Activated T-cell treated with anti-CD3 and anti-CD28 coated beads for 1 hour (primary cell): ENCODE measurements around the gene CDKAL1.

Source experiments
- DNase-seq: peaks from one replicate; pipeline ENCODE4 v3.0.0-alpha.2; 2020; ENCODE audit warnings: low read depth

The CDKAL1 gene

GRCh38 chr6:21104288-21104687 is 570.0 kb downstream of the CDKAL1 start:
- no peak for DNase-seq

GRCh38 chr6:21107796-21108195 is 573.5 kb downstream of the CDKAL1 start:
- DNase-seq = no peak

GRCh38 chr6:21109391-21110178 is 575.3 kb downstream of the CDKAL1 start:
- no peak for DNase-seq

DNA sequence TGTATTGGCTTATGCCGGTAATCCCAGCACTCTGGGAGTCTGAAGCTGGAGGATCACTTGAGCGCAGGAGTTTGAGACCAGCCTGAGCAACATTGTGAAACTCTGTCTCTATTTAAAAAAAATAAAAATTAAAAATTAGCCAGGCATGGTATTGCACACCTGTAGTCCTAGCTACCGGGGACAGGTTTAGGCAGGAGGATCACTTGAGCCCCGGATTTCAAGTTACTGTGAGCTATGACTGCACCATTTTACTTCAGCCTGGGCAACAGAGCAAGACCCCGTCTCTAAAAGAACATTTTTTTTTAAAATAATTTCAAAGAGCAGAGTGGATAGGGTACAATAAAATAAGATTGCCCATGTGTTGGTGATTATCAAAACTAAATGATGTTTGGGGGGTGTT is 576.4 kb downstream of the CDKAL1 start:
- no peak for DNase-seq

- no peak for DNase-seq
These were observed 577.0 kb downstream of the CDKAL1 start for GRCh38 chr6:21111093-21111725.

DNA sequence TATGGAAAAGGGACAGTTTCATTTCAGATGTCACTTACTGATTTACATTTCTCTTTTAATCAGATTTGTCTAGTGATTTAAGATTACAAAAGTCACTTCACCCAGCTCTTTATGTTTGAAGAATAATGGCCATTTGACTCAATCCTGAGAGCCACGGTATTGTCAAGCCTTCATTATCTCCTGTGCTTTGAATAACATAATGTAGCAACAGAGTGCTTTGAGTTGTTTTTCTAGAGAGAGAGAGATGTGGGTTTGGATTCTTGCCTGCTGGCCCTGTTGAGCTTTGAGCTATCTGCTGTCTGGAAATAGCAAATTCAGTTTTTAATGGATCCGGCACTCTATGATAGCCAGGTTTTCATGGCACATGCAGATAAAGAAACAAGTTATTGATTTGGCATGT is 580.9 kb downstream of the CDKAL1 start:
- DNase-seq = no peak

DNA sequence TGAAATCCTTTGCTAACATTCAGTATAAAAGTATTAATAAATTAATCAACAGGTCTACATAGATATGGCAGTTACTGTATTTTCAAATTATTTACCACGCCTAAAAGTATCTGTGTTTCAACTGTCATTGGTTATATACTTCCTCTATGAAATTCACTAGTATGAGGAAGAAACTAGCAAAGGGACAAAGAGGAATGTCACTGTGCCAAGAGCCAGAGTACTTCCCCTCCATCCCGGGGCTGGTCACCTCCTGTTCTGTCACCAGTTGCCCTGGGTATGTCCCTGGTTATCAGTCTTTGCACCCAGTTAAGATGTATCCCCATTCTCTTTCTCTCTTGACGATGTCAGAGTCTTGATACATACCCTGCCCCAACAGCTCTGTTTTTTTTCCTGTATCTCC is 582.5 kb downstream of the CDKAL1 start:
- DNase-seq = no peak

DNA sequence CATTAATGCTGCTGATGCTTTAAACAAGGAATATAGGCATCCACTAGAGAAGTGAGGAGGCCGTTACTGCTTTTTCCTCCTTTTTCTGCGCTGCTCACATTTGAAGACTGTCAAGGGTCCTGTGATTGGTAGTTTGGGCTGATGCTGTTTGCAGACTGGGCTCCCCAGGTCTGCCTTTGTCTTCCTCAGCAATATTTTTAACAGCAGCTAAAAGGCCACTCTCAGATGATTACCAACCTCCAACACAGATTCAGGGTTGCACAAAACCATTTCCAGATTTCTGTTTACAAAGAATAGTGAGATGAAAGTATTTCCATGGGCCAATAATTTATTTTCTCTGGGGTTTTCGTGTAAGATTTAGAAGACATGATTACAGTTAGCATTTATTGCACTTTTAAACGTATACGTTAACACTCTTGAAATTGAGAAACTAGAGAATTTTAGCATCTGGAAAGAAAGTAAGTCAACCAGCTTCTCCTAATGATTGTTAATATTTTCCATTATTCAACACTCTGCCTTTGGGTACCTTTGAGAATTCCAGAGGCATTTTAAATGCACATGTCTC is 584.0 kb downstream of the CDKAL1 start:
- DNase-seq = no peak

DNA sequence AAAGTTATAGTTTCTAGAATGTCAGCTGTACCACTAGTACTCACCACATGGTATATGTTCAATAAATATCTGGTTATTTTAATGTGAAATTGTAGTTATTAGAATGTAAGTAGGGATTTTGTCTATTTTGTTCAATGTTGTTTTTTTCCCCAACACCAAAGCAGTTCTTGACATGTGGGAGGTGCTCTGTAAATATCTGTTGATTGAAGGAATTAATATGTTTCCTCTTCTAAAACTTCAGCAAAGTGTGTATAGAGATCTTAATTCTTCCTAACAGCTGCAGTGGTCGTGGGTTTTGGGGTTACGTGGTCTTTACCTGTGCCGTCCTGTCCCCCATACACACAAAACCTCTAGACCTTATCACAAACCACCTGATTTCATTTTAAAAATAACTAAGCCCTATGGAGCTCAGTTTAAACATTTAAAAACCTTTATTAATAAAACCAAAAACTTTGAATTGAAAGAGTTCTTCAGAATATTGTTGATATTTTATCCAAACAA is 587.4 kb downstream of the CDKAL1 start:
- DNase-seq = no peak

GRCh38 chr6:21123507-21124436 is 589.5 kb downstream of the CDKAL1 start:
- no peak for DNase-seq

GRCh38 chr6:21128601-21129000 is 594.3 kb downstream of the CDKAL1 start:
- DNase-seq = no peak

DNA sequence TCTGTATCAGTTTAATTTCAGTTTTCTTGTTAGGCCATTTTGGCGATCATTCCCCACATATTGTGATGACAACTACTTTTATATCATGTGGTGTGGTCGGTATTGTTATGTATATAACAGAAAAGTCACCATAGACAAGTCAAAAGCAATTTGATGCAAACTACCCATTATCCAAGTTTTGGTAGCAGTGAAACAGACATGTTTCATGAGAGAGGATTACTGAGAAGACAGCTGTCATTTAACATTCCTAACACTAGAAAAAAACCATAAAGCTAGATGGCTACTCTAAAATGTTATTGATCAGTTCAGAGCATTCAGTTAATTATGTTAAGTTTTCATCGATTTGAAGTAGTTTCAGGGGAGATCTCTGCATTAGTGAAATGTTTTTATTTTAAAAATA is 597.1 kb downstream of the CDKAL1 start:
- no peak for DNase-seq

GRCh38 chr6:21132446-21132845 is 598.2 kb downstream of the CDKAL1 start:
- no peak for DNase-seq

- DNase-seq = no peak
These were observed 598.9 kb downstream of the CDKAL1 start for GRCh38 chr6:21132856-21133838.

- no peak for DNase-seq
These were observed 599.6 kb downstream of the CDKAL1 start for GRCh38 chr6:21133901-21134300.

- DNase-seq = no peak
These were observed 600.1 kb downstream of the CDKAL1 start for GRCh38 chr6:21134356-21134755.

DNA sequence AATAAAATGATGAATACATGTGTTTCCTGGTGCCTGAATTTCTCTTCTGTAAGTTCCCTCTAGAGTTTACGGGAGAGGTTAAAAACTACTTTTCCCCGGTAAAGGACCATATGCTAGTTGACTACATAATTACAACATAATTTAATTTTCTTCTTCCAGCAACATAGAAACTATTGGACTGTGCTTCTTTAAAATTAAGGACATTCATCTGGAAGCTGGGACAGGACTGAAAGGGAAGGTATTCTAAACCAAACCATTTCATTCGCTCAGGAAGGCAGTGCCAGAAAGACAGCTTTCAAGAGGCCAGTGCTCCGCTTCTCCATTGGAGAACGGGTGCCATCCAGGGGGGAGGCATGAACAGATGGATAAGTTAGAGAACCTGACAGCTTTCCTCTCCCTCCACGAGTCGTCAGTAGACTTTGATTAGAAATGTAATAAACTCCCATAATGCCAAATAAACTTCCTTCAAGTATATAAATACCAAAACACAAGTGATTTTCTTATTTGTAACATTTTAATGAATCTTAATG is 601.3 kb downstream of the CDKAL1 start:
- no peak for DNase-seq

DNA sequence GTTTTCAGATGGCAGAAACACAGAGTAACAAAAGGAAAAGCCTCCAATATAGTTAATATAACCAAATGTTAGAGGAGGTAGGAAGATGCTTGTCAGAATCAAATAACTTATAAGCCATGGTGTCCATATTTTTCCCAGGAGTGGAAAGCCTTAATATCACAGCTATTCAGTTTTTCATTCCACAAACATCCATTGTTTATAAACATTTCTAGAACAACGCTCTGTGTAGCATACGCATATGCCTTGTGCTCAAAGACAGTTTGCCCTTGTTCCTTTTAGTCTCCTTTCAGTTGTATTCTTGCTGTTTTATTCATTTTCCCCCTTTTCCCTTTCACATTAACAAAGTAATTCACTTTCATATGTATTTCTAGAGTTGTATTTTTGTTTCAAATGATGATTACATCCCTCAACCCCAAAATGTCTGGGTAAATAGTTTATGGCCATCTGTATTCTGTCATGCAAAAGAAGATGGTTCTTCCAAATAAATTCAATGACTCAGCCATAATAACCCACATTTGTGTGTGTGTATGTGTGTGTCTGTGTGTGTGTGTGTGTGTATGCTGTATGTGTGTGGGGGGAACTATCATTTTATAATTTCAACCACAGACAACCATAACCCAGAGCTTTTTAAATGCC is 603.6 kb downstream of the CDKAL1 start:
- no peak for DNase-seq

- DNase-seq = no peak
These were observed 604.2 kb downstream of the CDKAL1 start for GRCh38 chr6:21138336-21139069.
